ENCODE measurements around the gene SH2B2.

DNA sequence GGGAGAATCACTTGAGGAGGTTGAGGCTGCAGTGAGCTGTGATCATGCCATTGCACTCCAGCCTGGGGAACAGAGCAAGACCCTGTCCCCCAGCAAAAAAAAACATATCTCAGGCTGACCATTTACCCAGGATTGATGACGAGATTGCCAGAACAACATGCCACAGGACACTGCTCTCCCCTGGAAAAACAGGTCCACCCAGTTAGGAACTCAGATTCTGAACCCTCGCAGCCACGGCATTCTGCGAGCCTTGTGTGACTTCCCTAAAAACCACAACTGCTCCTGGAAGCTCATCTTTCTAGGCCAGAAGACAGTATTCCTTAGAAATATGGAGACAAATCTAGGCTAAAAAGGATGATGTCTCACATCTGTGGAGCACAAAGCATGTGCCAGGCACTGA lies 42.1 kb upstream of the SH2B2 start:
- TF ChIP-seq, protein P1, sequence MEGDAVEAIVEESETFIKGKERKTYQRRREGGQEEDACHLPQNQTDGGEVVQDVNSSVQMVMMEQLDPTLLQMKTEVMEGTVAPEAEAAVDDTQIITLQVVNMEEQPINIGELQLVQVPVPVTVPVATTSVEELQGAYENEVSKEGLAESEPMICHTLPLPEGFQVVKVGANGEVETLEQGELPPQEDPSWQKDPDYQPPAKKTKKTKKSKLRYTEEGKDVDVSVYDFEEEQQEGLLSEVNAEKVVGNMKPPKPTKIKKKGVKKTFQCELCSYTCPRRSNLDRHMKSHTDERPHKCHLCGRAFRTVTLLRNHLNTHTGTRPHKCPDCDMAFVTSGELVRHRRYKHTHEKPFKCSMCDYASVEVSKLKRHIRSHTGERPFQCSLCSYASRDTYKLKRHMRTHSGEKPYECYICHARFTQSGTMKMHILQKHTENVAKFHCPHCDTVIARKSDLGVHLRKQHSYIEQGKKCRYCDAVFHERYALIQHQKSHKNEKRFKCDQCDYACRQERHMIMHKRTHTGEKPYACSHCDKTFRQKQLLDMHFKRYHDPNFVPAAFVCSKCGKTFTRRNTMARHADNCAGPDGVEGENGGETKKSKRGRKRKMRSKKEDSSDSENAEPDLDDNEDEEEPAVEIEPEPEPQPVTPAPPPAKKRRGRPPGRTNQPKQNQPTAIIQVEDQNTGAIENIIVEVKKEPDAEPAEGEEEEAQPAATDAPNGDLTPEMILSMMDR (IDR thresholded peaks at IDR 0.05), result no peak
- no peak for TF ChIP-seq POLR2AphosphoS5 (IDR thresholded peaks at IDR 0.05)
